HAP-1 (cell line): ENCODE data around the gene HYDIN.

Experiments used
- DNase-seq, 2 experiments: peaks; one replicate each; pipeline ENCODE4 v3.0.0-alpha.2; 2016 to 2020; ENCODE audit warnings: low spot score in 2 of 2
- H3K27me3 ChIP-seq: fragments of 250-450 bp; sonication (Bioruptor Pico); 2 replicates; pipeline ENCODE4 v1.5.1; 2020; ENCODE audit warnings: low read depth, mild to moderate bottlenecking, moderate library complexity
- H3K36me3 ChIP-seq: fragments of 250-450 bp; sonication (Bioruptor Pico); replicated peaks from 2 replicates; pipeline ENCODE4 v1.5.1; 2020; ENCODE audit warnings: mild to moderate bottlenecking
- H3K4me1 ChIP-seq: fragments of 250-450 bp; sonication (Bioruptor Pico); 2 replicates; pipeline ENCODE4 v1.5.1; 2020; ENCODE audit warnings: mild to moderate bottlenecking
- H3K4me3 ChIP-seq: fragments of 250-450 bp; sonication (Bioruptor Pico); 2 replicates; pipeline ENCODE4 v1.5.1; 2020; ENCODE audit warnings: mild to moderate bottlenecking, moderate library complexity
- H3K9me3 ChIP-seq: fragments of 250-450 bp; sonication (Bioruptor Pico); 2 replicates; pipeline ENCODE4 v1.5.1; 2020; ENCODE audit warnings: mild to moderate bottlenecking, moderate library complexity
- in situ Hi-C: fragments of 300-500 bp; cut with MboI; formaldehyde crosslinking; loops from 3 replicates; pipeline ENCODE4 v1.14.3; 2020; ENCODE audit warnings: low sequenced_read_pairs, inconsistent platforms, mixed read lengths

HYDIN gene

DNA sequence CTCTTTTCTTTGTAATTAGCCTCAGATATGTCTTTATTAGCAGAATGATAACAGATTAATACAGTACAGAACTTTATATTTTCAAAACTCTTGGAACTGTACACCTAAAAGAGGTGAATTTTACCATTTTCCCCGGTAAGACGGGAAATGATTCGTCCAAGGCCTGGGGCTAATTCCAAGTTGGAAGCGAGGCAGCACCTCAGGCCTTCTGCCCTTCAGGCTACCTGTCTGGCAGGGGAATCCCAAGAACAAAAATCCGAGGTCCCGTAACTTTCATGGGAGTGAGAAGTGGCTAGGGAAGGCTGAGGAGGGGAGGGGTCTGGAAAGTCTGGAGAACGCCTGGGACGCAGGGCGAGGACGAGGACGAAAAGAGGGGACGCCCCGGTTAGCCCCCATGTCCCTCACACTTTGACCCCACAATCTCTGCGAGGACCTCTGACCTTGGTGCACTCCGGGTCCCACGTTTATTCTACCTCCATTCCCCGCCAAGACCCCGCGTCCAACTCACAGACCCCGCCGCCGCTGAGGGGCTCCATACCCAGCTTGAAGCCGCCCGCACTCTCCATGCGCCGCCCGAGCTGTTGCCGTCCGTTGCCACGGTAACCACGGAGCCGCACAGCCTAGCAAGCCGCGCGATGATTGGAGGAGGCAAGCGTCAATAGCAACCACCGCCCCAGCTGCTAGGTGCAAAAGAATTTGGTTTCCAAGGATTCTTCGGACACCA is at the start of gene HYDIN:
TSS of gene HYDIN (minus strand) at position 601 of the 724 bp plus-strand sequence. CDS start 43,827 bp downstream, outside the sequence.
- Histone ChIP-seq H3K4me1 (no peaks in the 10 kb centered on the region), H3K36me3 (no peaks in the 10 kb centered on the region), H3K27me3 (no peaks in the 10 kb centered on the region), H3K4me3 (peak within 1 kb of the TSS; percentile 11; the same call in 1 of the 2 replicates), H3K9me3 (no peaks in the 10 kb centered on the region)
- DNase-seq = peak; percentile 38 to 87
- in situ Hi-C loops = no loop called here

- no peaks in the 10 kb centered on the region for H3K4me1 ChIP-seq
- in situ Hi-C loops = no loop called here
- H3K36me3 ChIP-seq = no peaks in the 10 kb centered on the region
- H3K27me3 ChIP-seq = no peaks in the 10 kb centered on the region; the same call in 1 of the 2 replicates
- H3K4me3 ChIP-seq = no peak overlapping the region
- no peaks in the 10 kb centered on the region for H3K9me3 ChIP-seq
- no peak for DNase-seq
These were observed 46.2 kb upstream of the HYDIN start for GRCh38 chr16:71276589-71277334.

DNA sequence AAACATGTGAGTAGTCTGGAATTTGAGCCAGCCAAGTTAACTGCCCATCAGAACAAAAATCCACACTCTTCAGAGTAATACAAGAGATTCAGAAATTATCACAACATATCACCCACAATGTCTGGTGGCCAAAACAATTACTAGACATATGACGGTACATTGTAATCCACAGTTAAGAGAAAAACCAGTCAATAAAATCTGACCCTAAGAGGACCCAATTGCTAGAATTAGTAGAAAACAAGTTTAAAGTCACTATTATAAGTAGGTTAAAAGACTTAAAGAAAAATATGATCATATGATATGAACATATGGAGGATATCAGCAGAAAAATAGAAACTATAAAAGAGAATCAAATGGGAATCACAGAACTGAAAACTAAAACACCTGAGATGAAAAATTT is 42.9 kb upstream of the HYDIN start:
- Histone ChIP-seq H3K36me3 (no peaks in the 10 kb centered on the region), H3K4me1 (no peaks in the 10 kb centered on the region), H3K27me3 (no peaks in the 10 kb centered on the region; the same call in 1 of the 2 replicates), H3K9me3 (no peaks in the 10 kb centered on the region), H3K4me3 (no peak overlapping the region)
- no peak for DNase-seq
- in situ Hi-C loops = no loop called here

DNA sequence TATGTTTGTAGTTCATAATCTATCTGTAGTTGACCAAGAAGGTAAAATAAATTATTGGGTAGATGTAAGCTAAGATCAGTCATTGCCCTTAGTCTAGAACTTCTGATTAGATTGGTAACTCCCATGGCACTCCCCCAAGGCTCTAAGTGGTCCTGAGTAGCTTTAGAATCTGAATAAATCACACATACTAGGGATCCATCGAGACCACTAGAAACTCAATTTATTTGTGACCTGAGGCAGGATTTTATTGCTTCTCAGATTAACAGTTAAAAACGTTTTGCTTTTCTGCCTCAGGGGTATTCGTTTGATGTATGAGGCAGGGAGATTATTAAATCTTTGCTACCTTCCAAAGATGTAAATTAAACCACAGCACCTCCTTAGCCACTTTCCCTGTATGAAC is 33.8 kb upstream of the HYDIN start:
- H3K4me3 ChIP-seq = no peak overlapping the region
- no peaks in the 10 kb centered on the region for H3K4me1 ChIP-seq
- H3K36me3 ChIP-seq = no peaks in the 10 kb centered on the region
- H3K27me3 ChIP-seq = no peaks in the 10 kb centered on the region; the same call in 1 of the 2 replicates
- H3K9me3 ChIP-seq = no peaks in the 10 kb centered on the region
- no peak for DNase-seq
- in situ Hi-C loops = no loop called here

DNA sequence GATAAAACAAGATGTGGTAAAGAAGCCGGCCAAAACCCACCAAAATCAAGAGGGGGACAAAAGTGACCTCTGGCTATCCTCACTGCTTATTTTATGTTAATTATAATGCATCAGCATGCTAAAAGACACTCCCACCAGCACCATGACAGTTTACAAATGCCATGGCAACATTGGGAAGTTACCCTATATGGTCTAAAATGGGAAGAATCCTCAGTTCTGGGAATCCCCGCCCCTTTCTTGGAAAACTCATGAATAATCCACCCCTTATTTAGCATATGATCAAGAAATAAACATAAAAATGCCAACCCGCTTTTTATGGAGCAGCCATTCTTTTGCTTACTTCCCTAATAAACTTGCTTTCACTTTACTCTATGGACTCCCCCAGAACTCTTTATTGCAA is 33.1 kb upstream of the HYDIN start:
- Histone ChIP-seq H3K9me3 (no peaks in the 10 kb centered on the region), H3K27me3 (no peaks in the 10 kb centered on the region; the same call in 1 of the 2 replicates), H3K36me3 (no peaks in the 10 kb centered on the region), H3K4me3 (no peak overlapping the region), H3K4me1 (no peaks in the 10 kb centered on the region)
- in situ Hi-C loops = no loop called here
- DNase-seq = no peak

DNA sequence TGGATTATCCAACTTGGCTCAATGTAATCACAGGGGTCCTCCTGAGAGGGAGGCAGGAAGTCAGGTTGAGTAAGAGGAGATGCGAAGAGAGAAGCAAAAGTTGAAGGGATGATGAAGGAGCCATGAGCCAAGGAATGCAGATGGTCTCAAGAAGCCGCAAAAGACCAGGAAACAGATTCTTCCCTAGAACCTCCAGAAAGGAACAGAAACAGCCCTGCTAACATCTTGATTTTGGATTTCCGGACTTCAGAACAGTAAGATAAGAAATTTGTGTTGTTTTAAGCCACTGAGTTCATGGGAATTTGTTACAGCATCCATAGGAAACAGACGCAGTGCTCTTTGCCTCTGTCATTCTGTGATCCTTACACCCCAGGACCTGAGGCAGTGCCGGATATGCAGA is 31.9 kb upstream of the HYDIN start:
- Histone ChIP-seq H3K36me3 (no peaks in the 10 kb centered on the region), H3K27me3 (peaks cover 1% of the 10 kb centered on the region; the same call in 1 of the 2 replicates), H3K4me1 (no peaks in the 10 kb centered on the region), H3K9me3 (no peaks in the 10 kb centered on the region), H3K4me3 (no peak overlapping the region)
- DNase-seq = no peak
- in situ Hi-C loops = no loop called here

DNA sequence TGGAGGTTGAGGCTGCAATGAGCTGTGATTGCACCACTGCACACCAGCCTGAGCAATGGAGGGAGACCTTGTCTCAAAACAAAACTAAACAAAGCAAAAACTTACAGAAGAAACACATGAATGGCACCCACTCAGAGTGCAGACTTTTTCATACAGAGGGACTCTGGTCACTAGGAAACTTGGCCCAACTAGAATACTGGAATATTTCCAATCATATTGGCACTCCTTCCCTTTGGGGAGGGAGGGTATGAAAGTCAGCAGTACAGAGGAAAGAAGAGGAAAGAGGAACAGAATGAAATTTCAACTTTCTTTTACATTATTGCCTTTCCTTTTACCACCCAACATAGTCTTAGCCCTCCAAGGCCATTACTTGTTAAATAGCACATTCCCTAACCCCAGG is 30.5 kb upstream of the HYDIN start:
- no peak for DNase-seq
- peaks cover 8% of the 10 kb centered on the region for H3K27me3 ChIP-seq

GRCh38 chr16:71259086-71259485 is 28.6 kb upstream of the HYDIN start:
- Histone ChIP-seq H3K36me3 (no peaks in the 10 kb centered on the region), H3K4me1 (no peaks in the 10 kb centered on the region), H3K27me3 (peaks cover 8% of the 10 kb centered on the region), H3K9me3 (no peaks in the 10 kb centered on the region), H3K4me3 (no peak overlapping the region)
- in situ Hi-C loops = no loop called here
- no peak for DNase-seq

More for the DNA sequence above, 30.5 kb upstream of the HYDIN start:
- Histone ChIP-seq H3K9me3 (no peaks in the 10 kb centered on the region), H3K4me3 (no peak overlapping the region), H3K4me1 (no peaks in the 10 kb centered on the region), H3K36me3 (no peaks in the 10 kb centered on the region)
- in situ Hi-C loops = no loop called here

DNA sequence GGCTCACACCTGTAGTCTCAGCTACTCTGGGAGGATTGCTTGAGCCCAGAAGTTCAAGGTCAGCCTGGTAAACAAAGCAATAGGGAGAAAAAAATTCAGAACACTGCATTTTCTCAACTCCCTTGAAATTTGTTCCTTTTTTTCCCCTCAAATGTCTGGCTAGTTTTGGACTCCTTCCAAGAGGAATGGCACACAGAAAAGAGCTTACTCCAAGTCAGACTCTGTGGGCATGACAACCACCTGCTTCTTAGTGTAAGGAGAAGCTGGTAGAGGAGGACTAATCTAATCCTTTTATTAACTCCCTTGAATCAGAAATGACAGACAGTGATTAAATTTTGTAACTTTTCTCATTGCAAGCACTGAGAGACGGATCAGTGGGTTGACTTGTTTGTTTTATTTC is 27.9 kb upstream of the HYDIN start:
- Histone ChIP-seq H3K27me3 (peaks cover 8% of the 10 kb centered on the region), H3K9me3 (no peaks in the 10 kb centered on the region), H3K36me3 (no peaks in the 10 kb centered on the region), H3K4me3 (no peak overlapping the region), H3K4me1 (no peaks in the 10 kb centered on the region)
- DNase-seq = no peak
- in situ Hi-C loops = no loop called here

DNA sequence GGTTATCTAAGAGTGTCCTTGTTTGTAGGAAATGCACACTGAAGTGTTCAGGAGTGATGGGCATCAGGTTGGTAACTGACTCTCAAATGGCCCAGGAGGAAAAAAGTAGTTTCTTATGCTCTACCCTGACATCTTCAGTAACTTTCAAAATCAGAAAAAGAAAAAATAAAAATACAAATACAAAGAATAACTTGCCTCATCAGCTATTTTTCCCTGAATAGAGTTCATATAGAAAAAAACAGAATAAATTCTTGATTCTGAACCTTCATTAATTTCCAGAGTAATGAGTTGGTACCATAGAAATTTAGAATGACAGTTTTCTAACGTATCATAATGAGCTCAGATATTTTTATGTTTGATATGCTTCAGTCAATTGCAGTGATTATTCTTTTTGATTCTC is 27.2 kb upstream of the HYDIN start:
- Histone ChIP-seq H3K4me1 (no peaks in the 10 kb centered on the region), H3K9me3 (no peaks in the 10 kb centered on the region), H3K27me3 (peaks cover 8% of the 10 kb centered on the region), H3K4me3 (no peak overlapping the region), H3K36me3 (no peaks in the 10 kb centered on the region)
- DNase-seq = no peak
- in situ Hi-C loops = no loop called here

DNA sequence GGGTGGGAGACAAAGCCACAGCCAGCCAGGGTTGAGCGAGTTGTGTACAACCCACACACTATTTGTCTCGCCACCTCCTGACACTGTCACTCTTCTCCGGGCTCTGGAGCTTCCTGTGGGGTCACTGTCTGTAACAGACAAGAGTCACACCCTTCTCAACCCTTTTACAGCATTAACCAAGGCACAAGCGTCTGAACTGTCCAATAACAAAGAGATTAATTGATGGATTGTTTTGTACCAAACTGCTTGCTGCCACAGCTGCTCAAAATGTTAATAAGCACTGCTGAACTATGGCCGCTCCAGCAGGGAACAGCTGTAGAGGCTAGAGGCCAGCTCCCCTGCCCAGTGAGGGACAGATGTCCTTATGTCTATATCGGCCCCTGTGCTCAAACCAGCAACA is 25.2 kb upstream of the HYDIN start:
- peaks cover 8% of the 10 kb centered on the region for H3K27me3 ChIP-seq
- DNase-seq = no peak
- in situ Hi-C loops = no loop called here

DNA sequence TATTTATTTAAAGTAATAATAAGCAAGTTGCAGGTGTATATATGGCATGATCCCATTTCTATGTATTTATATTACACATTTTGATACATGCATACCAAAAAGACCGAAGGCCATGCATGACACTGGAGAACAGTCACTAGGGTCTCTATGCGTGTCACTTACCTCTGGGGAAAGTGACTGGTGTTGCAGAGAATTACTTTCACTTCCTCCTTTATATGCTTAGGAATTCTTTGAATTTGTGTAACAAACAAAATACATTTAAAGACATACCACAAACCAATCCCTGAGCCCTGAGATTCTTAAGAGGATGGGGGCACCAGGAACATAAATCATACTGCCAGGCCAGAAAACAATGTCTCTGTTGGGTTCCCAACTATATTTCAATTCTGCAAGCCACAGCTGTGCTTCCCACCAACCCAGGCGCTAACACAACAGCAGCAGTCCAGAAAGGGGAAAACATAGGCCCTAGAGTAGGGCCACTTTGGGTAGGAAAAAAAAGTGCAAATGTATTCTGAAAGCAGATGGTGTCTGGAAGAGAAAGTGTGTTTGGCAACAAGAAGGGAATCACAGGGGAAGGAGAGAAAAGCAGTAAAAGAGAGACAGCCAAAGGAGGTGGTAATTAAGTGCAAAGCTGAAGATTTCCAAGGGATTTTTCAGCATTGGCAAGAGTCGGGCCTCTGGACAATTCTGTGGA is 24.5 kb upstream of the HYDIN start:
- no peaks in the 10 kb centered on the region for H3K36me3 ChIP-seq
- in situ Hi-C loops = no loop called here
- peaks cover 8% of the 10 kb centered on the region for H3K27me3 ChIP-seq
- H3K4me1 ChIP-seq = no peaks in the 10 kb centered on the region
- no peak overlapping the region for H3K4me3 ChIP-seq
- no peak for DNase-seq
- H3K9me3 ChIP-seq = no peaks in the 10 kb centered on the region

More for the DNA sequence above, 25.2 kb upstream of the HYDIN start:
- no peaks in the 10 kb centered on the region for H3K9me3 ChIP-seq
- no peak overlapping the region for H3K4me3 ChIP-seq
- no peaks in the 10 kb centered on the region for H3K36me3 ChIP-seq
- no peaks in the 10 kb centered on the region for H3K4me1 ChIP-seq

- Histone ChIP-seq H3K4me1 (no peaks in the 10 kb centered on the region), H3K9me3 (no peaks in the 10 kb centered on the region), H3K36me3 (no peaks in the 10 kb centered on the region), H3K27me3 (no peaks in the 10 kb centered on the region; the same call in 1 of the 2 replicates), H3K4me3 (no peak overlapping the region)
- in situ Hi-C loops = no loop called here
- DNase-seq = no peak
These were observed 20.1 kb upstream of the HYDIN start for GRCh38 chr16:71250461-71251235.
